SW480 (cell line): ENCODE measurements around the gene NDUFB5.

Experiments
- DNase-seq: peaks from one replicate; pipeline ENCODE4 v3.0.0-alpha.2; 2016; ENCODE audit warnings: low spot score

Gene NDUFB5

DNA sequence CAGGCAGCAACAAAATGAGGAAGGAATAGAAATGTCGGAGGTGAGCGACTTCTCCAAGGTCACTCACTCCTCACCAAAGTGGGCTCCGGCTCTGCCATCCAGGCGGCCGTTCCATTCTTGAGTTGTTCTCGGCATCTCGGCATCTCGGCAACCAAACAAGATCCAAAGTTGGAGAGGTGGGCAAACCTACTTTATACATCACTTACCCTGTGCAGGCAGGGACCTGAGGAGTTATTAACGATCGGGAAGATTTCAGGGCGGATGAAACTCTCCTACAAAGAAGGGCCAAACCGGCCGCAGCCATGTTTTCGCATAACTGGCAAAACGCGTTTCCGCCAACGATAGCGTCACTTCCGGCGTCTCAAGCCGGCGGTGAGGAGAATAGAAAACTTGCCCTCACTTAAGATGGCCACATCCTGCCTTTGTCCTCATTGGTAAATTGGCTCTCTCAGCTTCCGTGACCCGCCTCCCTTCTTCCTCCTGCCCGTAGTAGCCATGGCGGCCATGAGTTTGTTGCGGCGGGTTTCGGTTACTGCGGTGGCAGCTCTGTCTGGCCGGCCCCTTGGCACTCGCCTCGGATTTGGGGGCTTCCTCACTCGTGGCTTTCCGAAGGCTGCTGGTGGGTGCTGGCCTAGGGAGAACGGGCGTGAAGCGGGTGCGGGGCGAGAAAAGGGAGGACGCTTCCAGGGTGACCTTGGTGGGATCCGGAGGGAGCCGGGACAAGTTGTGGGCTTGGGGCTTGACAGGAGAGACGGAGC lies at the start of gene NDUFB5, which contains the start of gene MRPL47:
Gene NDUFB5 (plus strand): TSS at position 474 of the 758 bp plus-strand sequence. CDS start 22 bp downstream, at position 496.
Gene MRPL47 (minus strand): TSS at position 318 of the 758 bp plus-strand sequence. CDS start 14 bp downstream, at position 304.
- peak; percentile 97 for DNase-seq

- peak; percentile 68 for DNase-seq
Measured at GRCh38 chr3:179558742-179559364, 45.7 kb upstream of the NDUFB5 start.

- no peak for DNase-seq
Measured at GRCh38 chr3:179560791-179561190, 43.8 kb upstream of the NDUFB5 start.

DNA sequence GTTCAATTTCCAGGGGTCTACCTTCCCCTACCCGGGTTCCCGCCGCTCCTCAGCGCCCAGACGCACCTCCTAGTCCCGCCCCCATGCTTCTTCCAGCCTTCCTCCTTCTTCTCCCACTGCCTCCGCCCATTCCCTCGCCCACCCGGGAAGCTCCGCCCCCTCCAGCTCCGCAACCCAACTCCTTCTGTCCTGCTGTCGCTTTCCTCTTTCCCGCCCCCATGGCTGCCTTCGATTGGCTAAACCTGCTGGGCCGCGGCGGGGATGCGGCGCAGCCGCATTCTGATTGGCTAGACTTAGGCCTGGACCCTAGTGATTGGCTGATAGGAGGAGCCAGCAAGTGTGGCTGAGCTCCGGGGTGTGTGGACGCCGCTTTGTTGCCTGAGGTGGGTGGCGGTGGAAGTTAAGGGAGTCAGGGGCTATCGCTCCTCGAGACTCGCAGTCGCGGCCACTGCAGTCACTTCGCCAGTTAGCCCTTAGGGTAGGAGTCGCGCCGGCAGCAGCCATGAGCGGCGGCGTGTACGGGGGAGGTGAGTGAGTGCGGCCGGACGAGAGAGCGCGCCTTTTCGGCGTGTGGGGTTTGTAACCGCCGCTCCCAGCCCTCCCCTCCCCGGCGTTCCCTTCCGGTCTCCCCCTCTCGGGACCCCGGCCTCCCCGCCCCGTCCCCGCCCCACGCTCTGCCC lies 41.9 kb upstream of the NDUFB5 start, which contains the start of gene ACTL6A:
Gene ACTL6A (plus strand): TSS at position 336 of the 680 bp plus-strand sequence. CDS start 167 bp downstream, at position 503.
- peak; percentile 99 for DNase-seq

- peak; percentile 93 for DNase-seq
Measured at GRCh38 chr3:179563271-179563783, 41.3 kb upstream of the NDUFB5 start.

DNA sequence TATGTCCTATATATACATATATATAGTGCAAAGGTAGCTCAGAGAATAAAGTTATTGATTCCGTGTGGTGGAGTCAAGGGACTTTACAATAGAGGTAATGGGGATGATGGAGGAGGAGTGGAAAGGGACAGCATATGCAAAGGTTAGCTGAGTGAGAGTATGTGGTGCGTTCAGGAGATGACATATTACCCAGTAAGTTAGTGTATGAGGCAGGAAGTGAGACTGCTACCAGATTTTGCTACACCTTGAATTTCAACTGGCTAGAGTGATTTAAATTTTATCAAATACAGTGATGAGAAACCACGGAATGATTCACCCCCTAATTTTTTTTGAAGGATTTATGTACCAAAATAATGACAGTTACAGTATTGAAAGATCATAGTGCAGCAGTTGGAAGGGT lies 39.1 kb upstream of the NDUFB5 start:
- no peak for DNase-seq

DNA sequence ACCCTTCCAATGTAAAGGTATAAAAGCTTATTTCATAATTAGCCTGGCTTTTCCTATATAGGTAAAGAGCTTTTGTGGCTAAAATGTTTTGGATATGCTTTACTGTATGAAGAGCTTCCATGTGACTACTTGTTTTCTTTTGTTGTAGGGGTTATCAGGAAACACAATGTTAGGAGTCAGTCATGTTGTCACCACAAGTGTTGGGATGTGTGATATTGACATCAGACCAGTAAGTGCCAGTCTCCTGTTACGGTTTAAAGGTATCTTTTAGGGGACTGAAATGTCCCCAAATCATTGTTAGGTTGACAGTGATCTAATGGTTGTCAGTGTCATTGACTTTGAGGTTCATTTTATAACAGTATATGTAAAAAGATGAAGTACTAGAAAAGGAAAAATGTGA lies 23.6 kb upstream of the NDUFB5 start:
- no peak for DNase-seq

DNA sequence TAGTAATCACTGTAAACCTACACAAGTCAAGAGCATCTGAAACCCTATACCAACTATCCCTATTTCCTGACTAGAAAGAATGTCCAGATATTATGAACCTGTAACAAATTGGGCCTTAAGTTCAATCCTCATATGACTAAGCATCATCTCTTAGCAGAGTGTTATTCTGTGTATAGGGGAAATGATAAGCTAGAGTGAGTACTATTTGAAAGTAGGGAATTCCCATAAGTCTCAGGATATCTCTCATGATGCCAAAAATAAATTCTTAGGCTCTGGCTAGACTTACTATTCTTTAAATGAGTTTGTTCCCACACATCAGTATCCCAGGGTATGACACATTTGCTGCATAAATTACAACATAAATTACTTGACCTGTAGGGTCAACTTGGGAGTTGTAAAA lies 15.5 kb upstream of the NDUFB5 start:
- DNase-seq: no peak

GRCh38 chr3:179590669-179591068 lies 13.9 kb upstream of the NDUFB5 start:
- no peak for DNase-seq

GRCh38 chr3:179591313-179591712 lies 13.3 kb upstream of the NDUFB5 start:
- DNase-seq: no peak

- no peak for DNase-seq
Measured at GRCh38 chr3:179599531-179599930, 5.1 kb upstream of the NDUFB5 start.

DNA sequence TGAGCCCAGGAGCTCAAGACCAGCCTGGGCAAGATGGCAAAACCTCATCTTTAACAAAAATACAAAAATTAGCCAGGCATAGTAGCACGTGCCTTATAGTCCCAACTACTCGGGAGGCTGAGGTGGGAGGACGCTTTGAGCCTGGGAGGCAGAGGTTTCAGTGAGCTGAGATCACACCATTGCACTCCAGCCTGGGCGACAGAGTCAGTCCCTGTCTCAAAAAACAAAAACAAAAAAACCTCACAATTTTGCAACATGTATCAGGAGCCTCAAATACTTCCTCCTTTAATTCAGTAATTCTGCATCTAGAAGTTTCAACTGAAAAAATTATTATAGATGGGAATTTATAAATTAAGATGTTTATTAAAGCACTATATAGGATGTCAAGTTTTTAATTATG lies 1.3 kb upstream of the NDUFB5 start:
- DNase-seq: no peak

DNA sequence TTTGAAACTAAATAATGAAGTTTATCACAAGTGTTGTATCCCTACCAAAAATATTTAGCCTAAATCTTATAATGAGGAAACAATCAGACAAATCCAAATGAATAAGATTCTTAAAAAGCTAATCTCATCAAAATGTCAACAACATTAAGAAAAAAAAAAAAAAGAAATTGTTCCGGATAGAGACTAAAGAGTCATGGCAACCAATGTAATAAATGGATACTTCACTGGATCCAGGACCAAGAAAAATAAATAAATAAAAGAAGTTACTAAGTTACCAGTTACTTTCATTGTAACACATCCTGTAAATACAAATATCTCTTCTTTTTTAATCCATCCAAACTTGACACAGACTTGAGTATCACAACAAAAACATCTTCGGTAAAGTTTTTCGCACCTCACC lies 763 bp upstream of the NDUFB5 start:
- DNase-seq: no peak

- DNase-seq: no peak
Measured at GRCh38 chr3:179606534-179607085, 2.0 kb downstream of the NDUFB5 start.

GRCh38 chr3:179608931-179609720 lies 4.5 kb downstream of the NDUFB5 start:
- DNase-seq: no peak

- no peak for DNase-seq
Measured at GRCh38 chr3:179610066-179610465, 5.5 kb downstream of the NDUFB5 start.

DNA sequence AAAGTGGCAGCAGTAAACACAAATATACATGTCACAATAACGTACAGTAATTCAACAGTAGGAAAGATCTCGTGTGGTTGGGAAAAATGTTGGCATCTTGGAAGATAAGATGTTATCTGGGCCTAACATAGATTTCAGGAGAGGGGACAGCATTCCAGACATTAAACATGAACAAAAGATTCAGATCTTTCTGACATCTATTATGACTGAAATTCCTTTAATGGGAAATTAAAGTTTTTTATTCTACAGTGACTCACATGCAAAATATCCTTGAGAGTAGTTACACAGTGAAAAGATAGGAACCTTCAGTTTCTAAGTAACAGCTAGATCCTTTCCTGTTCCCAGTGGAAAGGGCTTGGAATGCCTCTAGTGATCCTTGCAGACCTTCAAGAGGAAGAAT lies 9.2 kb downstream of the NDUFB5 start:
- DNase-seq: no peak

- DNase-seq: no peak
Measured at GRCh38 chr3:179615458-179616173, 11.0 kb downstream of the NDUFB5 start.

DNA sequence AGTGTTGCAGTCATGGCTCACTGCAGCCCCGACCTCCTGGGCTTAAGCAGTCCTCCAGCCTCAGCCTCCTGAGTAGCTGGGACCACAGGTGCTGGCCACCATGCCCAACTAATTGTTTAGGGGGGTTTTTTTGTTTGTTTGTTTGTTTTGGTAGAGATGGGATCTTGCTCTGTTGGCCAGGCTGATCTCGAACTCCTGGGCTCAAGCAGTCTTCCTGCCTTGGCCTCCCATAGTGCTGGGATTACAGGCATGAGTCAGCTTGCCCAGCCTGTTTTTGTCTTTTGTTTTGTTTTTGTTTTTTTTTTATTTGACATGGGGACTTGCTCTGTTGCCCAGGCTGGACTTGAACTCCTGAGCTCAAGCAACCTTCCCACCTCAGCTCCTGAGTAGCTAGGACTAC lies 17.4 kb downstream of the NDUFB5 start:
- no peak for DNase-seq

DNA sequence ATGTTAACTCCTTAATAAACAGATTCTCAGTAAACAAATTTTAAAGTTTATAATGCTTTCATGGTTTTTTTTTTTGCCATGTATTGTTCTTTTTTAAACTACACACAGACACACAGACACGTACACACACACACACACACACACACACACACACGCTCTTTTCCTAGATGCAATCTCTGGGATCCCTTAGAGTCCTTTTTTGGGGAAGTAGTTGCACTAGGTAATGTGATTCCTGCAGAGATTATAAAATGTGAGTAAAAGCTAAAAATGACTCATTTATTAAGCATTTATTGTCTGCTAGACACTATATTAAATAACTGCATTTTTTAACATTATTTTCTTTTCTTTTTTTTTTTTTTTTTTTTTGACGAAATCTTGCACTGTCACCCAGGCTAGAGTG lies 19.9 kb downstream of the NDUFB5 start:
- no peak for DNase-seq
